ENCODE data around the gene TTF2. TPM values are rescaled to one million over a fixed set of nuclear protein-coding genes. Genes with fewer than 3 reads are reported as not detected.
A peak's percentile ranks its signal among the peaks of the same experiment; 100 is the strongest.

The TTF2 gene
- total RNA-seq, 2 experiments from 2014 or later: 35.4 to 36.6 TPM

GRCh38 chr1:117076648-117077047 is 16.5 kb downstream of the TTF2 start:
- H3K27me3 Mint-ChIP-seq: no peaks in the 10 kb centered on the region
- ChIA-PET CTCF (interaction anchor here (1.0 kb wide), 1 partner anchor 9 kb away, joined by 5 read pairs; no protein-coding TSS in a partner anchor), POLR2A (no interaction called here)
- no peak for TF ChIP-seq CTCF (IDR thresholded peaks at IDR 0.05)
- no peaks in the 10 kb centered on the region for H3K4me1 Mint-ChIP-seq (ENCODE audit: low read depth)
- H3K4me3 Mint-ChIP-seq: no peak overlapping the region
- H3K27ac Mint-ChIP-seq: no peak overlapping the region
- H3K36me3 Mint-ChIP-seq (ENCODE audit: low read depth): peaks cover 84% of the 10 kb centered on the region
- DNase-seq (no peak), ATAC-seq (ENCODE audit: poor library complexity) (no peak)
- no peak overlapping the region for H3K27ac ChIP-seq (ENCODE audit: low read depth in 1 of 2, low read length in 2 of 2)
- H3K4me3 ChIP-seq (ENCODE audit: low read length): no peak overlapping the region
- peaks cover 72% of the 10 kb centered on the region for H3K36me3 ChIP-seq (ENCODE audit: insufficient read depth, low read length)
- H3K9me3 Mint-ChIP-seq: no peaks in the 10 kb centered on the region
- intact Hi-C loops (cut with DNase I, micrococcal nuclease): no loop called here
- H3K4me1 ChIP-seq (ENCODE audit: insufficient read depth, low read length): no peaks in the 10 kb centered on the region
- H3K9me3 ChIP-seq (ENCODE audit: control insufficient read depth in 1 of 2, insufficient read depth in 1 of 2, low read length in 2 of 2): no peaks in the 10 kb centered on the region
- H3K27me3 ChIP-seq (ENCODE audit: control insufficient read depth in 1 of 2, insufficient read depth in 2 of 2, low read length in 2 of 2): no peaks in the 10 kb centered on the region

- Histone ChIP-seq H3K4me1 (ENCODE audit: insufficient read depth, low read length) (no peaks in the 10 kb centered on the region), H3K27ac (ENCODE audit: low read depth in 1 of 2, low read length in 2 of 2) (no peak overlapping the region), H3K36me3 (ENCODE audit: insufficient read depth, low read length) (peaks cover 77% of the 10 kb centered on the region), H3K4me3 (ENCODE audit: low read length) (no peak overlapping the region), H3K9me3 (ENCODE audit: control insufficient read depth in 1 of 2, insufficient read depth in 1 of 2, low read length in 2 of 2) (no peaks in the 10 kb centered on the region), H3K27me3 (ENCODE audit: control insufficient read depth in 1 of 2, insufficient read depth in 2 of 2, low read length in 2 of 2) (no peaks in the 10 kb centered on the region)
- intact Hi-C loops (cut with DNase I, micrococcal nuclease): no loop called here
- no peaks in the 10 kb centered on the region for H3K4me1 Mint-ChIP-seq (ENCODE audit: low read depth)
- POLR2A ChIA-PET: no interaction called here
- H3K27me3 Mint-ChIP-seq: no peaks in the 10 kb centered on the region
- no peak overlapping the region for H3K4me3 Mint-ChIP-seq
- peaks cover 89% of the 10 kb centered on the region for H3K36me3 Mint-ChIP-seq (ENCODE audit: low read depth)
- peak in 3 of 14 experiments; percentile 7 to 27 (median 8) for DNase-seq
- H3K27ac Mint-ChIP-seq: no peak overlapping the region
- H3K9me3 Mint-ChIP-seq: no peaks in the 10 kb centered on the region
- peak; percentile 11 for ATAC-seq (ENCODE audit: poor library complexity)
- no peak for TF ChIP-seq CTCF (IDR thresholded peaks at IDR 0.05)
- CTCF ChIA-PET: interaction anchor here (1.0 kb wide), 1 partner anchor 10 kb away, joined by 5 read pairs; no protein-coding TSS in a partner anchor
Measured at GRCh38 chr1:117077267-117077666, 17.1 kb downstream of the TTF2 start.

- POLR2A ChIA-PET: no interaction called here
- Histone ChIP-seq H3K4me3 (ENCODE audit: low read length) (no peak overlapping the region), H3K9me3 (ENCODE audit: control insufficient read depth in 1 of 2, insufficient read depth in 1 of 2, low read length in 2 of 2) (no peaks in the 10 kb centered on the region), H3K27ac (ENCODE audit: low read depth in 1 of 2, low read length in 2 of 2) (no peak overlapping the region), H3K36me3 (ENCODE audit: insufficient read depth, low read length) (peaks cover 74% of the 10 kb centered on the region), H3K4me1 (ENCODE audit: insufficient read depth, low read length) (no peaks in the 10 kb centered on the region), H3K27me3 (ENCODE audit: control insufficient read depth in 1 of 2, insufficient read depth in 2 of 2, low read length in 2 of 2) (no peaks in the 10 kb centered on the region)
- no peak for TF ChIP-seq CTCF (IDR thresholded peaks at IDR 0.05)
- Mint-ChIP-seq H3K36me3 (ENCODE audit: low read depth) (peaks cover 86% of the 10 kb centered on the region), H3K4me1 (ENCODE audit: low read depth) (no peaks in the 10 kb centered on the region), H3K27me3 (no peaks in the 10 kb centered on the region), H3K27ac (no peak overlapping the region), H3K9me3 (no peaks in the 10 kb centered on the region), H3K4me3 (no peak overlapping the region)
- CTCF ChIA-PET: interaction anchor here (1.1 kb wide), 1 partner anchor 12 kb away, joined by 3 read pairs; no protein-coding TSS in a partner anchor
- DNase-seq: no peak
- ATAC-seq (ENCODE audit: poor library complexity): no peak
- intact Hi-C loops (cut with DNase I, micrococcal nuclease): no loop called here
Measured at GRCh38 chr1:117079737-117080136, 19.6 kb downstream of the TTF2 start.

All from CD4-positive, alpha-beta T cell (primary cell).